GM18517 (cell line): ENCODE measurements around the gene SUPT4H1.
"Not testable (repeated sequence)": the region's sequence is repeated elsewhere in the genome, so short reads cannot be mapped to it uniquely, and the experiment has no call there.

ENCODE experiments used
- ATAC-seq: cut with Tn5 transposase; IDR thresholded peaks from one replicate; pipeline ENCODE4 v1.9.1; 2021; ENCODE audit warnings: mild to moderate bottlenecking, moderate library complexity; ENCODE audit not compliant: unreplicated experiment

Gene SUPT4H1

DNA sequence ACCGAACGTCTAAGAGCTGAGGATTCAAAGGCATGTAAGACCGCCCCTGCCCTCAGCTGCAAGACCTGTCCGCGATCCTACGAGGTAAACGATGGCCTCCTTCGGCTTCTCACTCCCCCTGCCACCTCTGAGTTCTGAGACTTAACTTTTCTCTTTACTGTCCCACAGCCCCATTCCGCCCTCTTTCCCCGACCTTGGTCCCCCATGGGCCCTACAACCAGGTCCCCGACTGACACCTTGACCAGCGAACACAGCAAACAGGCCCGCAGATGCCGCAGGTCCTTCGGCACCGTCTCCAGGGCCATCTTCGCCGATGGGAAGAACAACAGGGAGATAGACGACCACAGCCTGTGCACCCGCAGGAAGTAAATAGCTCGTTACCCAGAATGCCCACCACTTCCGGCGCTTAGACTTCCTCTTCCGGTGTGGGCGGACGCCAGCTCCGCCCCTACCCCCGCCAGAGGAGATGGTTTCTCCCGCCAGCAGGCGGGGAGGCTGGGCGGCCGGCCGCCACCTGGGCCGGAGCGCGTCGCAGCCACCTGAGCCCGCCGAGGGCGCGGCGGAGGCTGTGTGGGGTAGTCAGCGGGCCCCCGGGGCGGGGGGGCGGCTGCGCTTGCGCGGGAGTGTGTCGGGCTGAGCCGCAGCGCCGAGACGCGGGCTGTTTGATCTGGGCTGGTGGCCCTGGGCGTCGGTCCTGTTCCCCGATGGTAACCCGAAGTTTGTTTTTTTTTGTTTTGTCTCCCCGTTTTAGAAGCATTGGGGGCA lies at the start of gene SUPT4H1:
Gene SUPT4H1 (minus strand): TSS at position 371 of the 765 bp plus-strand sequence. CDS start 66 bp downstream, at position 305.
- peak; percentile 81 for ATAC-seq

DNA sequence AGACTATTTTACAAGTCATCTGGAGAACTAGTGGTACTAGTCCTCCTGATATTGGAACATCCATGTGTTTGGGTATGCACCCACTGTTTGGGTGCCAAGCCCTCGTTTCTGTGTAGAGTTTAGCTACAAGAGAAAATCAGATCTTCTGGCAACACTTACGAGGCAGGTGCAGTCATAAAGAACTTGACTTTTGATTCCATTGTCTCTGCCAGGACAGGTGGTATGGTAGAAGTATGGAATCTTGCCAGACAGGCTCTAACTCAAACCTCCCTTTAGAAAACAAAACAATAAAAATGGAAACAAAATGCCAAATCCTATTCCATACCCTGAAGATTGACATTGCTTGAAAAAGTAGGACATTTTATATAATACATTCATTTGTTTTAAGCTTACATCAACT lies 49.3 kb upstream of the SUPT4H1 start:
- ATAC-seq = no peak

DNA sequence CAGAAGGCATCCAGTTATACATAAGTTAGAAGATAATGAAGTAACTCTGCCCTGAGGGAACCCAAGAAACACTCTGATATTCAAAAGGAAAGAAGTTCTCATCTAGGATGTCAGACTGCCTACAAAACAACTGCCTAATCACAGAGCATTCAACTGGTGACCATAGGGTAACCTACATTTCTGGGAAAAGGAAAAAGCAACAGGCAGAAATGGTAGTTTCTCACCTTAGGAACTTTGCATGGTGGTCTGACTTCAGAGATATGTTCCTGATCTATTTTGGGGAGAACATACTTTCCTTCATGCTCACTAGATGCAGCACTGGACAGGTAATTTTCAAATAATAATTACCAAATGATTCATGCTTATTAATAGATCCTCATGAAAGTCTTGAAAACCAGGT lies 48.8 kb upstream of the SUPT4H1 start:
- no peak for ATAC-seq

DNA sequence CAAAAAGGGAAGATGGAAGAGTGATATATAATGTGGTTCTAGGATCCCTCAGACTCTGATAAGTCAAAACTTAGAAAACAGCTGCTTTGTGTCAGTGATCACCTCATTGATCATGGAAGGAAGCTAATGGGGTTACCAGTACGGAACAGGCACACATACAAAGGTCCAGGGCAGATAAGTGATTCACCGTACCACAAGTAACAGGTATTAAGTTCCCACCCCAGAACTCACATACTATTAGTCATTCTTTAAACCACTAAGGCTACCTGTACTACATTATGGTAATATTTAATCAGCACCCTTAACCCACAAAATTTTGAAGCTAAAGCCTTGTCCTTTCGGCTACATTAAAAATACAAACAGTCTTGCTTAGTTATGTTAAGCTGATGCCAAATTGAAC lies 48.0 kb upstream of the SUPT4H1 start:
- ATAC-seq = no peak

- ATAC-seq = no peak
These were observed 46.7 kb upstream of the SUPT4H1 start for GRCh38 chr17:58398574-58399266.

DNA sequence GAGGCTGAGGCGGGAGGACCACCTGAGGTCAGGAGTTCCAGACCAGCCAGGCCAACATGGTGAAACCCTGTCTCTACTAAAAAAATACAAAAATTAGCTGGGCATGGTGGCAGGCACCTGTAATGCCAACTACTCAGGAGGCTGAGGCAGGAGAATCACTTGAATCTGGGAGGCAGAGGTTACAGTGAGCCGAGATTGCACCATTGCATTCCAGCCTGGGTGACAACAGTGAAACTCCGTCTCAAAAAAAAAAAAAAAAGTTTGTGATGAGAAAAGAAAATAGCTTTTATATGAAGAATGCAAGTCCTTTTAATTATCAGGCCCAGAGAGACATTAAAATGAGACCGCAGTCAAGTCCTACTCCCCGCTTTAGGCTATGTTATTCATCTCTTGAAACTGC lies 45.4 kb upstream of the SUPT4H1 start:
- not testable (repeated sequence) for ATAC-seq

DNA sequence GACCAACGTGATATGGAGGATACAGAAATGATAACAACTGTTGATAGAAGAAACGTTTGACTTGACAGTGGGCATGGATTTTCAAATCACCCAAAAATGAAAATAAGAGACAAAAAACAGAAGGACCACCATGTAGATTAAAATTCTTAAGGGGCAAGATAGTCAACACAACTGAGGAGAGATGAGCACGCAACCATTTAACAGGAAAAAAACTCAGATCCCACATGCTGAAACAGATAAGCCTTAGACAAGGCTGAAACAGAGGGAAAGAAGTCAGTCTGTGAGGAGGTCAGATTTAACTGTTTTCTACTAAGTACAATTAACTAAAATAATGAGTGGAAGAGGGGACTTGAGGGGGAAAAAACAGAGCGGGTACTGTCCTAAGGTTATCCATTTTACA lies 44.2 kb upstream of the SUPT4H1 start:
- no peak for ATAC-seq

- no peak for ATAC-seq
These were observed 42.7 kb upstream of the SUPT4H1 start for GRCh38 chr17:58394534-58395223.

- ATAC-seq = no peak
These were observed 39.4 kb upstream of the SUPT4H1 start for GRCh38 chr17:58391302-58391984.

- no peak for ATAC-seq
These were observed 38.9 kb upstream of the SUPT4H1 start for GRCh38 chr17:58390884-58391283.

DNA sequence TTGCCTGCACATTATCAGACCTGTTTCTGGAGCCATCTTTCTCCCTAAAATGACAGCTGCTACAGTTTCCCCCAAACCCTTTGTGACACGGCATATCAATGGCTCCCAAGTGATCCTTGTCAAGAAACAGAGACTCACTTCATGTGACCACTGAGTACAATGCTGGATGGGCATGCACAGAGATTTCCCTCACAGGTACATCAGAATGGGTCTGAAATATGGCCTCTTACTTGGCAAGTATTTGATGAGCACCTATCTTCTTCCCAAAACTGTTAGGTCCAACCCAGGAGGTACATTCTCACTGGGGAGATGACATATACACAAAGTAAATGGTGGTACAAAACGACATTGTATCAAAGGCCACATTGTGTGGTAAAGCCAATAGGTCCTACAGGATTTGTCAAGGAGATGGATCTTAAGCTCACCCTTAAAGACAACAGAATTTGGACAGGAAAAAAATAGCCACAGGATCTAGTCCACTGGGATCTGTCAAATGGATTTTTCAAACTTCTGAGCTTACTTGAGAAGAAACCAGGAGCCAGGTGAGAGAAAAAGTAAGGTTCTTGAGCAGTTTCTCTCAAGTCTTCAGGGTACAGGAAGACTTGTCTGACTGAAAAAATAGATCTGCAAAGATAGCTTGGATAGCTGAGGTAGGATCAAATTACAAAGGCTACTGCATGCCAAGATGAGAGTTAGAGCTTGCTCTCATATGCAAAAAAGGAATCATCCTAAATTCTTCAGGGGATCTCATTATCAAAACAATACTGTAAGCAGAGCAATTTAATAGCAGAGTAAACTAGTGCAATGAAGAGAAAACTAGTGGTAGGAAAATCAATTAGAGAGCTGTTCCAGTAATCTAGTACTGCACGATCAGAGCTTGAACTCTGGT lies 36.5 kb upstream of the SUPT4H1 start:
- ATAC-seq = no peak

DNA sequence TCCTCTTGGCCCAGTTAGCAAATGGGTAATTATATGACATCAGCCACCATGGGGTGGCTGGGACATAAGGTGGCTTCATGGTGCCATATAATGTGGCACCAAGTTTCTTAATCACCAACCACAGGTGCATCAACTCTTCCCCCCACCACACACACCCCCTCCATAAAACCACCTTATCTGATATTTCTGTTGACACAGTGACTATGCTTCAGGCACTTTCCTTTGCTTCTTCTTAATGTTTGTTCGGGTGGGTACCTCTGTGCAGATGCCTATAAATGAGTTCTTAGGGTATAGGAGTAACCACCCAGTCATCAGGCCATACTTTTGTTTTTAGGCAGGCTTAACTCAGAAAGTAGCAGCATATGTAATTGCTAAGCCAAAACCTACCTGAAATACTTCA lies 35.8 kb upstream of the SUPT4H1 start:
- ATAC-seq = no peak

DNA sequence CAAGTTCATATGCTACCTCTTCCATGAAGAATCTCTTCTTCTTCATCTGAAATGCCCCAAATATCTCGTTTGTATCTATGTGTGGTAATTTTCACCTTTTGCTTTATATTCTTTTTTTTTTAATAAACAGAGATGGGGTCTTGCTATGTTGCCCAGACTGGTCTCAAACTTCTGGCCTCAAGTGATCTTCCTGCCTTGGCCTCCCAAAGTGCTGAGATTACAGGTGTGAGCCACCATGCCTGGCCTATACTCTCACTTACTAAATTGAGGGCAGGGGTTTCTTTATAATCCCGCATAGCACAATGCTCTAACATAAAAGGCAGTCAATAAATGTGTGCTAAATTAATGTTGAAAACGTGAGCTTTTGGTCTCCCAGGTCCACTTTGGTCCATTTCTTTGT lies 34.7 kb upstream of the SUPT4H1 start:
- no peak for ATAC-seq

DNA sequence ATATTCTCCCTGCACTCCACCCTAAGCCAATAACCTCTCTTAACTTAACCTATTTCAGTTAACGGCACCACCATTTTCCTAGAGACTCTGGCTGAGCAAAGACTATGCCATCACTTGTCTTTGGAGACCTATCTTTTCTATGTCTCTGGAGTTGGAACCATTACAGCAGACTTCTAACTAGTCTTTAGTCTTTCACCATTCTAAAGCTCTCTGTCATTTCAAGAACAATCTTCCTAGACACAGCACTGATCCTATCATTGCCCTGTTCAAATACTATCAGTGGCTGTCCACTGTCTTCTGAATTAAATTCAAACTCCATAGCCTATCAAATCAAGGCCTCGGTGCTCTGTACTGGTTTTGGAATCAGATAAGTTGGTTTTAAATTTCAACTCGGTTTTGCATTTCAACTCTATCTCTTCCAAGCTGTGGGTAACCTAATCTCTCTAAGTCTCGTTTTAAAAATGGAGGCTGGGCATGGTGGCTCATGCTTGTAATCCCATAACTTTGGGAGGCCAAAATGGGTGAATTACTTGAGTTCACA lies 33.4 kb upstream of the SUPT4H1 start:
- no peak for ATAC-seq

DNA sequence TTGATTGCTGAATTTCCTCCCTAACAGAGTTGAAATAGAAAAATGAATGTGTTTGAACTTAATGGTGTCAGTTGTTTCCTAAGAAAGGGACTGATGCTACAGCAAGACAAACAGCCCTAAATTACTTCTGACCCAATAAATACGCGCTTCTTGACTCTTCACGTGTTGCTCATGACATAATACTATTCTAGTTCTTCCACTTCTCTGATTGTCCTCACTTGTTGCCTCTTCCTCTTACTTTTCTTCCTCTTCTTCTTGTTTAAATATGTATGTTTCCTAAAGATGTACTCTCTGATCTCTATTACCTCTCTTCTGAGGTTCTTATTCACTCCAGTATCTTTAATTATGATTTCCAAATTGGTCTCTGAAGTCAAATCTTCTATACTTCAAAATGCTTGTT lies 32.9 kb upstream of the SUPT4H1 start:
- ATAC-seq = no peak

- ATAC-seq = no peak
These were observed 32.0 kb upstream of the SUPT4H1 start for GRCh38 chr17:58383892-58384462.

DNA sequence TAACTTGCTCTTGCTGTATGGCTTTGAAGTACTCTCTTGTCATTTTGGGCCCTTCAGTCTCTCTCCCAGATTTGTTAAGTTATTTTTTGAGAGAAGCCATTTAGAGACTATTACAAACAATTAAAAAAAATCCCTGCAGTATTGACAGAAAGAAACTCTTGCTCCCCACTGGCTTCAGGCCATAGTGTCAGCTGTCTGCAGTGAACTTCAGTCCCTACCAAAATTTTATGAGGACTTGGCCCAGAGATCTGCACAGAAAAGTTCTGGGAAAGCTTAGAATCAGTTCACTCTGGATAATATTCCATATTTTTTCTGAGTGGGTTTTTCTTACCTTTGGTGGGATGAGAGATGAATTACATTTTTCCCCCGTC lies 30.9 kb upstream of the SUPT4H1 start:
- no peak for ATAC-seq

- peak; percentile 71 for ATAC-seq
These were observed 30.3 kb upstream of the SUPT4H1 start for GRCh38 chr17:58382108-58382871.
